SK-N-SH (cell line): ENCODE results near the gene MTNR1A.

Experiments
- GABPA ChIP-seq: IDR thresholded peaks from 2 replicates; pipeline ENCODE4 v1.4.0; 2012; ENCODE audit warnings: low read depth, mild to moderate bottlenecking
- MAX ChIP-seq: IDR thresholded peaks from 2 replicates; pipeline ENCODE4 v1.4.0; 2012; ENCODE audit warnings: low read depth
- NRF1 ChIP-seq: IDR thresholded peaks from 2 replicates; pipeline ENCODE4 v1.6.1; 2012; ENCODE audit warnings: low read depth, mild to moderate bottlenecking, low read length
- POLR2AphosphoS5 ChIP-seq: IDR thresholded peaks from 2 replicates; pipeline ENCODE4 v1.6.1; 2012; ENCODE audit warnings: low read depth, low read length
- REST ChIP-seq: IDR thresholded peaks from 2 replicates; pipeline ENCODE4 v1.6.1; 2012; ENCODE audit warnings: mild to moderate bottlenecking, low read depth, low read length, moderate library complexity
- YY1 ChIP-seq: IDR thresholded peaks from 2 replicates; pipeline ENCODE4 v1.4.0; 2012; ENCODE audit warnings: low read depth, mild to moderate bottlenecking
- TF ChIP-seq, protein P1 (sequence below): fragments of 200-600 bp; sonication (generic); IDR thresholded peaks from 2 replicates; pipeline ENCODE4 v1.6.1; 2017; ENCODE audit warnings: antibody characterized with exemption, mild to moderate bottlenecking, moderate library complexity

DNA sequence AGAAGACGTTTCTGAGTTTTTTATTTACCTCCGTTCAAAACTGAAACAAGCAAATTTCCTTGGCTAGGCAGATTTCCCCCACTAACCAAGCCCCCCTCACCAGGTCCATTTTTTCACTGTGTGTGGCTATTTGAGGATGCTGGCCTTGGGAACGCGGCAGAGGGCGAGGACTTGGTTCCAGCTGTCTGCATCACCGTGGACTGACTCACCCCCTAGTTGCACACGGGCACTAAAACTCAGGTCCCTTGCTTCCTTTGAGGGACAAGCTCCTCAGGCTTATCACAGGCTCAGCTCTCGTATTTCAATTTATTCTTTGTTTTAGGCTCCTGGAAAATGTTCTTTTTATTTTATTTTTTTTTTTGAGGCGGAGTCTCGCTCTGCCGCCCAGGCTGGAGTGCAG is 8.4 kb upstream of the MTNR1A start:
- TF ChIP-seq, protein P1, sequence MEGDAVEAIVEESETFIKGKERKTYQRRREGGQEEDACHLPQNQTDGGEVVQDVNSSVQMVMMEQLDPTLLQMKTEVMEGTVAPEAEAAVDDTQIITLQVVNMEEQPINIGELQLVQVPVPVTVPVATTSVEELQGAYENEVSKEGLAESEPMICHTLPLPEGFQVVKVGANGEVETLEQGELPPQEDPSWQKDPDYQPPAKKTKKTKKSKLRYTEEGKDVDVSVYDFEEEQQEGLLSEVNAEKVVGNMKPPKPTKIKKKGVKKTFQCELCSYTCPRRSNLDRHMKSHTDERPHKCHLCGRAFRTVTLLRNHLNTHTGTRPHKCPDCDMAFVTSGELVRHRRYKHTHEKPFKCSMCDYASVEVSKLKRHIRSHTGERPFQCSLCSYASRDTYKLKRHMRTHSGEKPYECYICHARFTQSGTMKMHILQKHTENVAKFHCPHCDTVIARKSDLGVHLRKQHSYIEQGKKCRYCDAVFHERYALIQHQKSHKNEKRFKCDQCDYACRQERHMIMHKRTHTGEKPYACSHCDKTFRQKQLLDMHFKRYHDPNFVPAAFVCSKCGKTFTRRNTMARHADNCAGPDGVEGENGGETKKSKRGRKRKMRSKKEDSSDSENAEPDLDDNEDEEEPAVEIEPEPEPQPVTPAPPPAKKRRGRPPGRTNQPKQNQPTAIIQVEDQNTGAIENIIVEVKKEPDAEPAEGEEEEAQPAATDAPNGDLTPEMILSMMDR: no peak
- TF ChIP-seq YY1 (no peak), POLR2AphosphoS5 (no peak), MAX (no peak), REST (no peak), GABPA (no peak), NRF1 (no peak)
